ENCODE results near the gene DNAJC1.
"Not testable (repeated sequence)": the region's sequence is repeated elsewhere in the genome, so short reads cannot be mapped to it uniquely, and the experiment has no call there.

The DNAJC1 gene

GRCh38 chr10:21873198-21873597 lies 130.3 kb downstream of the DNAJC1 start:
- in situ Hi-C loops (cut with HindIII; ENCODE audit: low pct_ligation_motif_present, low sequenced_read_pairs) = no loop called here
- Histone ChIP-seq H3K27me3 (replicated peaks) (no peaks in the 10 kb centered on the region), H3K4me3 (ENCODE audit: low read depth, low read length) (no peak overlapping the region), H3K27ac (no peak overlapping the region), H3K36me3 (replicated peaks) (no peaks in the 10 kb centered on the region)
- TF ChIP-seq, protein P1, sequence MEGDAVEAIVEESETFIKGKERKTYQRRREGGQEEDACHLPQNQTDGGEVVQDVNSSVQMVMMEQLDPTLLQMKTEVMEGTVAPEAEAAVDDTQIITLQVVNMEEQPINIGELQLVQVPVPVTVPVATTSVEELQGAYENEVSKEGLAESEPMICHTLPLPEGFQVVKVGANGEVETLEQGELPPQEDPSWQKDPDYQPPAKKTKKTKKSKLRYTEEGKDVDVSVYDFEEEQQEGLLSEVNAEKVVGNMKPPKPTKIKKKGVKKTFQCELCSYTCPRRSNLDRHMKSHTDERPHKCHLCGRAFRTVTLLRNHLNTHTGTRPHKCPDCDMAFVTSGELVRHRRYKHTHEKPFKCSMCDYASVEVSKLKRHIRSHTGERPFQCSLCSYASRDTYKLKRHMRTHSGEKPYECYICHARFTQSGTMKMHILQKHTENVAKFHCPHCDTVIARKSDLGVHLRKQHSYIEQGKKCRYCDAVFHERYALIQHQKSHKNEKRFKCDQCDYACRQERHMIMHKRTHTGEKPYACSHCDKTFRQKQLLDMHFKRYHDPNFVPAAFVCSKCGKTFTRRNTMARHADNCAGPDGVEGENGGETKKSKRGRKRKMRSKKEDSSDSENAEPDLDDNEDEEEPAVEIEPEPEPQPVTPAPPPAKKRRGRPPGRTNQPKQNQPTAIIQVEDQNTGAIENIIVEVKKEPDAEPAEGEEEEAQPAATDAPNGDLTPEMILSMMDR (IDR thresholded peaks at IDR 0.05; ENCODE audit: low read depth, low read length, missing control alignments) = no peak
- DNase-seq = no peak

DNA sequence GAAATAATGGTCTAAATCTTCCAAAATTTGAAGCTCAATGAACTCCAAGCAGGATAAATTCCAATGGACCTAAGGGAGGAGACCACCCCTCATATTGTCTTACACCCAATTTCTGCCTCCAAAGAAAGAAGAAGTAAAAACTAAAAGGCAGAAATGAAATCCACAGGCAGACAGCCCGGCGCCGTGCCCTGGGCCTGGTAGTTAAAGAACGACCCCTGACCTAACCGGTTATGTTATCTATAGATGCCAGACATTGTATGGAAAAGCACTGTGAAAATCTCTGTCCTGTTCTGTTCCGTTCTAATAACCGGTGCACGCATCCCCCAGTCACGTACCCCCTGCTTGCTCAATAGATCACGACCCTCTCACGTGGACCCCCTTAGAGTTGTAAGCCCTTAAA lies 130.8 kb downstream of the DNAJC1 start:
- in situ Hi-C loops (cut with HindIII; ENCODE audit: low pct_ligation_motif_present, low sequenced_read_pairs); H3K27ac ChIP-seq; DNase-seq; H3K4me3 ChIP-seq (ENCODE audit: low read depth, low read length); H3K27me3 ChIP-seq (replicated peaks); H3K36me3 ChIP-seq (replicated peaks): not testable (repeated sequence)

DNA sequence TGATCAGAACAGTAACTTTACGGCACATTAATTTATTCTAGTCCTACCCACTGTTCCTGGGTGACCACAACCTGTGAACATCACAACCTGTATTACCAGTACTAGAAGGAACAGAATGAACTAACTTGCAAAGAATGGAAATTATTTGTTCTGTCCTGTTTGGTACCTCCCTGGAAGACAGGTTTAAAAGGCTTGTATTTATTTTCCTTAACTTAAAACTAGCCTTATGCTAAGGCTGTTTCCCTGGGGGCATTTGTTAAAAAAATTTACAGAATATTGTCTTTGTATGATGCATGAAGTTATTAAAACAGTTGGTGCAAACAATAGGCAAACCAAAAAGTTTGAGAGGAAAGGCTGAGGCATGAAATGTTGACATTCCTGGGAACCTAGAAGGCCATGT lies 132.7 kb downstream of the DNAJC1 start:
- DNase-seq = no peak
- no peak overlapping the region for H3K27ac ChIP-seq

DNA sequence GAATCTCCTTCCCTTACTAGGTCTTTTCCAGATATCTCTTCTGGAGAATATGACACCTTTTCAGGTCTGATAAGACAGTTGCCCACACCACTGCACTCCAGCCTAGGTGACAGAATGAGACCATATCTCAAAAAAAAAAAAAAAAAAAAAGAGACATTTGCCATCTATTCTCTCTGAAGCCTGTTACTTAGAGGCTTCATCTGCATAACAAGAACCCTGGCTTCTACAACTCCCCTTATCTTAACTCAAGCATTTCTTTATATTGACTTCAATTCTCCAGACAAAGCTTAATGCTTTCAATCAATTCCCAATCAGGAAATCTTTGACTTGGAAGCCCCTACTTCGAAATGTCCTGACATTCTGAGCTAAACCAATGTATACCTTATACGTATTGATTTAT lies 134.4 kb downstream of the DNAJC1 start:
- DNase-seq; in situ Hi-C loops (cut with HindIII; ENCODE audit: low pct_ligation_motif_present, low sequenced_read_pairs); H3K27ac ChIP-seq; H3K4me3 ChIP-seq (ENCODE audit: low read depth, low read length); H3K36me3 ChIP-seq (replicated peaks); H3K27me3 ChIP-seq (replicated peaks): not testable (repeated sequence)

More for the DNA sequence above, 132.7 kb downstream of the DNAJC1 start:
- Histone ChIP-seq H3K36me3 (replicated peaks) (no peaks in the 10 kb centered on the region), H3K27me3 (replicated peaks) (no peaks in the 10 kb centered on the region), H3K4me3 (ENCODE audit: low read depth, low read length) (no peak overlapping the region)
- in situ Hi-C loops (cut with HindIII; ENCODE audit: low pct_ligation_motif_present, low sequenced_read_pairs) = no loop called here
- TF ChIP-seq, protein P1 (IDR thresholded peaks at IDR 0.05; ENCODE audit: low read depth, low read length, missing control alignments) = no peak

GRCh38 chr10:21860718-21861117 lies 142.8 kb downstream of the DNAJC1 start:
- H3K36me3 ChIP-seq (replicated peaks) = no peaks in the 10 kb centered on the region
- H3K4me3 ChIP-seq (ENCODE audit: low read depth, low read length) = no peak overlapping the region
- in situ Hi-C loops (cut with HindIII; ENCODE audit: low pct_ligation_motif_present, low sequenced_read_pairs) = no loop called here
- TF ChIP-seq, protein P1 (IDR thresholded peaks at IDR 0.05; ENCODE audit: low read depth, low read length, missing control alignments) = no peak
- H3K27ac ChIP-seq = no peak overlapping the region
- H3K27me3 ChIP-seq (replicated peaks) = no peaks in the 10 kb centered on the region
- DNase-seq = no peak

GRCh38 chr10:21858455-21858854 lies 145.1 kb downstream of the DNAJC1 start:
- H3K27me3 ChIP-seq (replicated peaks) = no peaks in the 10 kb centered on the region
- TF ChIP-seq, protein P1 (IDR thresholded peaks at IDR 0.05; ENCODE audit: low read depth, low read length, missing control alignments) = no peak
- H3K36me3 ChIP-seq (replicated peaks) = no peaks in the 10 kb centered on the region
- no peak overlapping the region for H3K4me3 ChIP-seq (ENCODE audit: low read depth, low read length)
- H3K27ac ChIP-seq = no peak overlapping the region
- DNase-seq = no peak
- in situ Hi-C loops (cut with HindIII; ENCODE audit: low pct_ligation_motif_present, low sequenced_read_pairs) = no loop called here

DNA sequence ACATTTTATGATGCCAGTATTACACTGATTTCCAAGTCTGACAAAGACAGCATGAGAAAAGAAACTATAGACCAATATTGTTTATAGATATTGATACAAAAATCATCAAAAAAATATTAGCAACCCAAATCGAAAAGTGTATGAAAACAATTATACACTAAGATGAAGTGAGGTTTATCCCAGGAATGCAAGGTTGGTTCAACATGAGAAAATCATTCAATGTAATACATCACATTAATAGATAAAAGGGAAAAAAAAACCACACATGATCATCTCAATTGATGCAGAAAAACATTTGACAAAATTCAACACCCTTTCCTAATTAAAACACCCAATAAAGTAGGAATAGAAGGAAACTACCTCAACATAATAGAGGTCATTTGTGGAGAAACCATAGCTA lies 153.9 kb downstream of the DNAJC1 start:
- no peak overlapping the region for H3K4me3 ChIP-seq (ENCODE audit: low read depth, low read length)
- in situ Hi-C loops (cut with HindIII; ENCODE audit: low pct_ligation_motif_present, low sequenced_read_pairs) = no loop called here
- no peaks in the 10 kb centered on the region for H3K27me3 ChIP-seq (replicated peaks)
- no peak overlapping the region for H3K27ac ChIP-seq
- DNase-seq = no peak
- TF ChIP-seq, protein P1 (IDR thresholded peaks at IDR 0.05; ENCODE audit: low read depth, low read length, missing control alignments) = no peak
- H3K36me3 ChIP-seq (replicated peaks) = no peaks in the 10 kb centered on the region

All from brain microvascular endothelial cell (primary cell).